SH-SY5Y (cell line): ENCODE measurements around the gene SCAI.

Experiments
- GATA2 ChIP-seq: IDR thresholded peaks from 2 replicates; pipeline ENCODE4 v1.6.1; 2011; ENCODE audit warnings: mild to moderate bottlenecking, low read depth, low read length
- GATA3 ChIP-seq: IDR thresholded peaks from 2 replicates; pipeline ENCODE4 v1.6.1; 2011; ENCODE audit warnings: low read depth, mild to moderate bottlenecking, low read length, moderate library complexity

DNA sequence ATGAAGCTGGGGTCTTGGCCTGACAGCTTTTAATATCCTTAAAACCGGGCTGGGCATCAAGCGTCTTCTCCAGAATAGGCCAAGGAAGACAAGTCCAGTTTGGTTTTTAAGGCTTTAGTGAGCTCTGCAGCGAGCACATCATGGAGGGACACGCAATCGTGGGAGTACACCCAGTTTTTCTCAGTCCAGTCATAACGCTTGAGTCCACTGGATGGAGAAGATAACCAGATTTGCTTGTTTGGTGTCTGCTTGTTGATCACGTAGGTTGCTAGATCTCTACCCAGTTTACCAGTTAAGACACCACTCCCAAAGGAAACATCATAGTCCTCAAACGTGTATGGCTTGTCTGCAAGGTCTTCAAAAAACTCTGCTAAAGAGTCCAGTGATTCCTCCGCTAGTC, 175.1 kb downstream of the SCAI start:
- TF ChIP-seq GATA2 (no peak), GATA3 (no peak)
